Measurements from ENCODE around the gene SEC16A. TPM values are rescaled to one million over a fixed set of nuclear protein-coding genes. Genes with fewer than 3 reads are reported as not detected.

The SEC16A gene
- total and polyA plus RNA-seq, 8 donors = 51.2 to 79.5 (median 61.3) TPM

- H3K4me3 ChIP-seq = no peak overlapping the region
- ATAC-seq (no peak), DNase-seq (no peak)
- H3K4me1 ChIP-seq = peaks cover 13 to 39% of the 10 kb centered on the region in 2 donors
- H3K36me3 ChIP-seq = peaks cover 0 to 62% of the 10 kb centered on the region in 2 donors
- no peak overlapping the region for H3K27ac ChIP-seq
- H3K27me3 ChIP-seq = peaks cover 0 to 11% of the 10 kb centered on the region in 2 donors
- no peaks in the 10 kb centered on the region for H3K9me3 ChIP-seq
- no peak for TF ChIP-seq CTCF (IDR thresholded peaks at IDR 0.05)
- intact Hi-C loops (cut with DNase I) = no loop called here
Measured at GRCh38 chr9:136441191-136441680, 41.6 kb downstream of the SEC16A start.

- peak within 1 kb of the TSS; percentile 91 to 92 for H3K4me3 ChIP-seq
- peak within 1 kb of the TSS in 1 of 2 donors; percentile 75 for H3K27ac ChIP-seq
- H3K27me3 ChIP-seq = peaks cover 0 to 11% of the 10 kb centered on the region in 2 donors
- intact Hi-C loops (cut with DNase I) = no loop called here
- DNase-seq (peak; percentile 64 to 96 (median 72)), ATAC-seq (peak; percentile 91)
- peak; percentile 50 to 77 for TF ChIP-seq CTCF (IDR thresholded peaks at IDR 0.05)
- H3K36me3 ChIP-seq = peaks cover 0 to 54% of the 10 kb centered on the region in 2 donors
- H3K4me1 ChIP-seq = peaks cover 13 to 41% of the 10 kb centered on the region in 2 donors
- H3K9me3 ChIP-seq = no peaks in the 10 kb centered on the region
Measured at GRCh38 chr9:136439481-136440408, 43.1 kb downstream of the SEC16A start, which contains the start of gene INPP5E. TSS of gene INPP5E (minus strand) at chr9:136439845. CDS start at chr9:136439419, 426 bp downstream.

GRCh38 chr9:136438548-136439480 is 44.0 kb downstream of the SEC16A start:
- H3K4me1 ChIP-seq = peaks cover 13 to 41% of the 10 kb centered on the region in 2 donors
- DNase-seq (peak in 3 of 4 donors; percentile 5 to 87 (median 13)), ATAC-seq (peak; percentile 45)
- peaks cover 0 to 11% of the 10 kb centered on the region in 2 donors for H3K27me3 ChIP-seq
- no peak for TF ChIP-seq CTCF (IDR thresholded peaks at IDR 0.05)
- peaks cover 0 to 46% of the 10 kb centered on the region in 2 donors for H3K36me3 ChIP-seq
- intact Hi-C loops (cut with DNase I) = no loop called here
- H3K9me3 ChIP-seq = no peaks in the 10 kb centered on the region
- peak overlapping the region in 1 of 2 donors; percentile 75 for H3K27ac ChIP-seq
- peak overlapping the region; percentile 91 to 92 for H3K4me3 ChIP-seq

GRCh38 chr9:136437839-136438547 is 44.8 kb downstream of the SEC16A start:
- Histone ChIP-seq H3K4me3 (peak overlapping the region; percentile 91 to 92), H3K27me3 (peaks cover 0 to 11% of the 10 kb centered on the region in 2 donors), H3K36me3 (peaks cover 0 to 46% of the 10 kb centered on the region in 2 donors), H3K27ac (no peak overlapping the region), H3K4me1 (peaks cover 13 to 41% of the 10 kb centered on the region in 2 donors), H3K9me3 (no peaks in the 10 kb centered on the region)
- no peak for ATAC-seq
- peak in 1 of 4 donors; percentile 45 for DNase-seq
- no peak for TF ChIP-seq CTCF (IDR thresholded peaks at IDR 0.05)
- intact Hi-C loops (cut with DNase I) = no loop called here

Measured in left lung (tissue), 10 donors.